HCT116 (cell line): ENCODE results near the gene CDH4.

Experiments used
- EGR1 ChIP-seq: IDR thresholded peaks from 2 replicates; pipeline ENCODE4 v1.6.1; 2012; ENCODE audit warnings: low read depth
- EZH2phosphoT487 ChIP-seq: fragments of 200-600 bp; IDR thresholded peaks from 2 replicates; pipeline ENCODE4 v1.6.1; 2018; ENCODE audit warnings: antibody characterized with exemption, borderline replicate concordance
- JUND ChIP-seq: IDR thresholded peaks from 2 replicates; pipeline ENCODE4 v1.6.1; 2012
- POLR2A ChIP-seq: IDR thresholded peaks from 2 replicates; pipeline ENCODE4 v1.7.0; 2011; ENCODE audit warnings: borderline replicate concordance; ENCODE audit not compliant: insufficient read depth, insufficient read length; ENCODE audit errors: extremely low read depth
- POLR2AphosphoS5 ChIP-seq: IDR thresholded peaks from 2 replicates; pipeline ENCODE4 v1.6.1; 2011; ENCODE audit warnings: mild to moderate bottlenecking, low read depth, low read length, moderate library complexity
- ZNF274 ChIP-seq: fragments of 200-500 bp; sonication (Bioruptor generic); IDR thresholded peaks from 2 replicates; pipeline ENCODE4 v1.6.1; 2014; ENCODE audit warnings: mild to moderate bottlenecking, low read depth, low read length, inconsistent platforms

GRCh38 chr20:61908057-61909026 lies 656.3 kb downstream of the CDH4 start:
- TF ChIP-seq EGR1 = no peak
- TF ChIP-seq JUND = no peak
- no peak for TF ChIP-seq POLR2AphosphoS5
- no peak for TF ChIP-seq POLR2A
- TF ChIP-seq EZH2phosphoT487 = no peak
- TF ChIP-seq ZNF274 = no peak
